Suprapubic skin (tissue), 4 donors: Measurements from ENCODE around the gene CADPS. TPM values are rescaled to one million over a fixed set of nuclear protein-coding genes. Genes with fewer than 3 reads are reported as not detected.

Source experiments
- DNase-seq, 2 donors: peaks; one replicate each; pipeline ENCODE4 v3.0.0-alpha.2; 2019; ENCODE audit warnings: low spot score in 2 of 2
- H3K27ac ChIP-seq: fragments of 200-600 bp; sonication (generic); one replicate; pipeline ENCODE4 v1.5.1; 2019
- H3K27me3 ChIP-seq: fragments of 200-600 bp; sonication (generic); one replicate; pipeline ENCODE4 v1.5.1; 2019
- H3K36me3 ChIP-seq: fragments of 200-600 bp; sonication (generic); one replicate; pipeline ENCODE4 v1.5.1; 2019
- H3K4me1 ChIP-seq: fragments of 200-600 bp; sonication (generic); one replicate; pipeline ENCODE4 v1.5.1; 2019
- H3K4me3 ChIP-seq: fragments of 200-600 bp; sonication (generic); one replicate; pipeline ENCODE4 v1.5.1; 2019; ENCODE audit warnings: mild to moderate bottlenecking
- H3K9me3 ChIP-seq: fragments of 200-600 bp; sonication (generic); one replicate; pipeline ENCODE4 v1.5.1; 2019
- CTCF ChIP-seq, 2 donors: fragments of 200-600 bp in 1 of 2; fragments of 450-650 bp in 1 of 2; sonication (generic) in 1 of 2; IDR thresholded peaks; one replicate each; pipeline ENCODE4 v1.5.1; 2016 to 2019; ENCODE audit warnings: antibody characterized with exemption in 2 of 2, mild to moderate bottlenecking in 1 of 2, moderate library complexity in 1 of 2
- EP300 ChIP-seq: sonication (generic); formaldehyde crosslinking; IDR thresholded peaks from one replicate; pipeline ENCODE4 v1.6.1; 2017; ENCODE audit warnings: antibody characterized with exemption
- POLR2A ChIP-seq, 2 donors: fragments of 450-650 bp; IDR thresholded peaks; one replicate each; pipeline ENCODE4 v1.6.1; 2017; ENCODE audit warnings: antibody characterized with exemption in 2 of 2, mild to moderate bottlenecking in 2 of 2, moderate library complexity in 2 of 2
- POLR2AphosphoS5 ChIP-seq, 3 donors: sonication (generic); formaldehyde crosslinking; IDR thresholded peaks; one replicate each; pipeline ENCODE4 v1.6.1; 2017; ENCODE audit warnings: antibody characterized with exemption in 3 of 3
- WGBS: methylation state at CpG from one replicate; pipeline ENCODE4 v1.1.5; 2018; 5-methylcytosine and 5-hydroxymethylcytosine counted together
- total RNA-seq, 4 donors: library from RNA; depleted of rRNA; stranded (reverse); fragments of >200 nt; gene quantifications; one replicate each; pipeline ENCODE4 v1.1.0, GENCODE V29; 2016

The CADPS gene
- total RNA-seq, 4 donors from 2014 or later: 0.57 to 3.8 (median 3.0) TPM

GRCh38 chr3:62722344-62722743 is 152.9 kb downstream of the CADPS start:
- H3K27ac ChIP-seq: no peak overlapping the region
- H3K9me3 ChIP-seq: no peaks in the 10 kb centered on the region
- no peaks in the 10 kb centered on the region for H3K4me1 ChIP-seq
- H3K36me3 ChIP-seq: no peaks in the 10 kb centered on the region
- no peak for DNase-seq
- no peaks in the 10 kb centered on the region for H3K27me3 ChIP-seq
- TF ChIP-seq POLR2A (IDR thresholded peaks at IDR 0.05): no peak
- no peak for TF ChIP-seq CTCF (IDR thresholded peaks at IDR 0.05)
- no peak for TF ChIP-seq POLR2AphosphoS5 (IDR thresholded peaks at IDR 0.05)
- no peak for TF ChIP-seq EP300
- H3K4me3 ChIP-seq: no peak overlapping the region

- WGBS: 56% methylated on average over 6 of the region's 6 CpGs
- Histone ChIP-seq H3K4me1 (no peaks in the 10 kb centered on the region), H3K4me3 (no peak overlapping the region), H3K36me3 (no peaks in the 10 kb centered on the region), H3K27ac (no peak overlapping the region), H3K27me3 (no peaks in the 10 kb centered on the region), H3K9me3 (no peaks in the 10 kb centered on the region)
- TF ChIP-seq CTCF (IDR thresholded peaks at IDR 0.05): no peak
- no peak for TF ChIP-seq POLR2A (IDR thresholded peaks at IDR 0.05)
- no peak for TF ChIP-seq EP300
- no peak for TF ChIP-seq POLR2AphosphoS5 (IDR thresholded peaks at IDR 0.05)
- DNase-seq: no peak
Measured at GRCh38 chr3:62718515-62719320, 156.5 kb downstream of the CADPS start.

GRCh38 chr3:62718011-62718410 is 157.2 kb downstream of the CADPS start:
- H3K36me3 ChIP-seq: no peaks in the 10 kb centered on the region
- no peaks in the 10 kb centered on the region for H3K4me1 ChIP-seq
- DNase-seq: no peak
- 88% methylated on average over 1 of the region's 1 CpG for WGBS
- no peak for TF ChIP-seq CTCF (IDR thresholded peaks at IDR 0.05)
- TF ChIP-seq POLR2A (IDR thresholded peaks at IDR 0.05): no peak
- TF ChIP-seq POLR2AphosphoS5 (IDR thresholded peaks at IDR 0.05): no peak
- TF ChIP-seq EP300: no peak
- H3K9me3 ChIP-seq: no peaks in the 10 kb centered on the region
- no peaks in the 10 kb centered on the region for H3K27me3 ChIP-seq
- no peak overlapping the region for H3K4me3 ChIP-seq
- H3K27ac ChIP-seq: no peak overlapping the region

- Histone ChIP-seq H3K36me3 (no peaks in the 10 kb centered on the region), H3K27me3 (no peaks in the 10 kb centered on the region), H3K27ac (no peak overlapping the region), H3K4me1 (peaks cover 5% of the 10 kb centered on the region), H3K9me3 (no peaks in the 10 kb centered on the region), H3K4me3 (no peak overlapping the region)
- DNase-seq: no peak
- TF ChIP-seq CTCF (IDR thresholded peaks at IDR 0.05) (no peak), POLR2AphosphoS5 (IDR thresholded peaks at IDR 0.05) (no peak), POLR2A (IDR thresholded peaks at IDR 0.05) (no peak), EP300 (no peak)
Measured at GRCh38 chr3:62712746-62713145, 162.5 kb downstream of the CADPS start.

GRCh38 chr3:62710751-62711150 is 164.5 kb downstream of the CADPS start:
- no peak for DNase-seq
- no peak overlapping the region for H3K27ac ChIP-seq
- H3K36me3 ChIP-seq: no peaks in the 10 kb centered on the region
- H3K4me3 ChIP-seq: no peak overlapping the region
- TF ChIP-seq CTCF (IDR thresholded peaks at IDR 0.05): no peak
- no peak for TF ChIP-seq POLR2A (IDR thresholded peaks at IDR 0.05)
- TF ChIP-seq EP300: no peak
- TF ChIP-seq POLR2AphosphoS5 (IDR thresholded peaks at IDR 0.05): no peak
- no peaks in the 10 kb centered on the region for H3K27me3 ChIP-seq
- WGBS: 82% methylated on average over 3 of the region's 3 CpGs
- H3K4me1 ChIP-seq: peaks cover 5% of the 10 kb centered on the region
- H3K9me3 ChIP-seq: no peaks in the 10 kb centered on the region
